GM23338 (cell line): Measurements from ENCODE around the gene MMP1. TPM values are rescaled to one million over a fixed set of nuclear protein-coding genes. Genes with fewer than 3 reads are reported as not detected.

Experiments used
- ATAC-seq: fragments of 200-7000 bp; cut with Tn5 transposase; 3 replicates; pipeline ENCODE4 v1.9.1; 2020
- DNase-seq: peaks from one replicate; pipeline ENCODE4 v3.0.0-alpha.2; 2015; ENCODE audit warnings: low spot score
- H2AFZ ChIP-seq: fragments of 200-600 bp; sonication (generic); 2 replicates; pipeline ENCODE4 v1.8.0; 2016; ENCODE audit warnings: antibody characterized with exemption, mild to moderate bottlenecking, moderate library complexity
- H3F3A ChIP-seq: fragments of 200-600 bp; sonication (generic); replicated peaks from 2 replicates; pipeline ENCODE4 v1.8.0; 2017; ENCODE audit warnings: antibody characterized with exemption, mixed run types, low read depth
- H3K27ac ChIP-seq: fragments of 200-600 bp; sonication (generic); 2 replicates; pipeline ENCODE4 v1.6.1; 2016; ENCODE audit warnings: low read depth
- H3K27me3 ChIP-seq: fragments of 200-600 bp; sonication (generic); 2 replicates; pipeline ENCODE4 v1.8.0; 2016; ENCODE audit warnings: mild to moderate bottlenecking, mixed run types, moderate library complexity; ENCODE audit not compliant: insufficient read depth
- H3K36me3 ChIP-seq: fragments of 200-600 bp; sonication (generic); 2 replicates; pipeline ENCODE4 v1.8.0; 2016; ENCODE audit warnings: mild to moderate bottlenecking; ENCODE audit not compliant: insufficient read depth
- H3K4me1 ChIP-seq: fragments of 200-600 bp; sonication (generic); 2 replicates; pipeline ENCODE4 v1.8.0; 2016; ENCODE audit warnings: mild to moderate bottlenecking, moderate library complexity; ENCODE audit not compliant: insufficient read depth
- H3K4me2 ChIP-seq: fragments of 200-600 bp; sonication (generic); 2 replicates; pipeline ENCODE4 v1.7.1; 2017; ENCODE audit warnings: mixed run types
- H3K4me3 ChIP-seq: fragments of 200-600 bp; sonication (generic); 2 replicates; pipeline ENCODE4 v1.6.1; 2016; ENCODE audit warnings: mixed run types
- H3K79me2 ChIP-seq: fragments of 200-600 bp; sonication (generic); replicated peaks from 2 replicates; pipeline ENCODE4 v1.8.0; 2017; ENCODE audit warnings: mild to moderate bottlenecking; ENCODE audit not compliant: insufficient read depth
- H3K9me2 ChIP-seq: fragments of 200-600 bp; sonication (generic); 2 replicates; pipeline ENCODE4 v1.8.0; 2017; ENCODE audit not compliant: insufficient read depth
- H4K20me1 ChIP-seq: fragments of 200-600 bp; sonication (generic); replicated peaks from 2 replicates; pipeline ENCODE4 v1.8.0; 2017; ENCODE audit warnings: mild to moderate bottlenecking; ENCODE audit not compliant: insufficient read depth
- H3K27ac Mint-ChIP-seq: 2 replicates; pipeline ENCODE4 v1.8.0; 2020; ENCODE audit warnings: inconsistent platforms, mild to moderate bottlenecking, moderate library complexity, mixed read lengths
- H3K27me3 Mint-ChIP-seq: 3 replicates; pipeline ENCODE4 v1.8.0; 2022; ENCODE audit warnings: low read depth, mild to moderate bottlenecking, moderate library complexity, mixed read lengths, inconsistent platforms; ENCODE audit not compliant: insufficient read depth, poor library complexity
- H3K36me3 Mint-ChIP-seq: 3 replicates; pipeline ENCODE4 v1.8.0; 2021; ENCODE audit warnings: low read depth, mild to moderate bottlenecking, inconsistent platforms, moderate library complexity, mixed read lengths
- H3K4me1 Mint-ChIP-seq: 3 replicates; pipeline ENCODE4 v1.8.0; 2020; ENCODE audit warnings: mild to moderate bottlenecking, inconsistent platforms, mixed read lengths
- H3K4me3 Mint-ChIP-seq: 3 replicates; pipeline ENCODE4 v1.8.0; 2021; ENCODE audit warnings: moderate library complexity, mild to moderate bottlenecking, inconsistent platforms, mixed read lengths
- H3K9me3 Mint-ChIP-seq: 3 replicates; pipeline ENCODE4 v1.8.0; 2020; ENCODE audit warnings: moderate library complexity, mild to moderate bottlenecking, inconsistent platforms, mixed read lengths
- CREB1 ChIP-seq: fragments of 250-450 bp; sonication (Bioruptor Pico); IDR thresholded peaks from 2 replicates; pipeline ENCODE4 v1.5.0; 2020; ENCODE audit warnings: low read depth, mild to moderate bottlenecking, moderate library complexity
- CTCF ChIP-seq, 2 experiments: fragments of 200-600 bp in 1 of 2; sonication (generic) in 1 of 2; conservative IDR thresholded peaks; 2 replicates each; pipeline versions ENCODE4 v1.5.1 to v1.6.1; 2016 to 2017; ENCODE audit warnings: antibody characterized with exemption in 2 of 2, low read depth in 2 of 2, mild to moderate bottlenecking in 2 of 2, moderate library complexity in 1 of 2
- EZH2 ChIP-seq: fragments of 200-600 bp; sonication (generic); IDR thresholded peaks from one replicate; pipeline ENCODE4 v1.8.0; 2017; ENCODE audit warnings: antibody characterized with exemption, mild to moderate bottlenecking, low read depth; ENCODE audit not compliant: unreplicated experiment
- JUNB ChIP-seq: IDR thresholded peaks from one replicate; pipeline ENCODE4 v1.6.1; 2016; ENCODE audit warnings: antibody characterized with exemption; ENCODE audit not compliant: unreplicated experiment
- NANOG ChIP-seq: IDR thresholded peaks from 2 replicates; pipeline ENCODE4 v1.6.1; 2016; ENCODE audit warnings: antibody characterized with exemption, borderline replicate concordance
- POLR2AphosphoS5 ChIP-seq: IDR thresholded peaks from 2 replicates; pipeline ENCODE4 v1.6.1; 2016; ENCODE audit warnings: antibody characterized with exemption, low read depth
- STAT1 ChIP-seq: IDR thresholded peaks from one replicate; pipeline ENCODE4 v1.6.1; 2016; ENCODE audit warnings: antibody characterized with exemption; ENCODE audit not compliant: unreplicated experiment
- ZNF331 ChIP-seq: fragments of 250-450 bp; sonication (Bioruptor Pico); IDR thresholded peaks from 2 replicates; pipeline ENCODE4 v1.5.0; 2020; ENCODE audit warnings: low read depth, mild to moderate bottlenecking, moderate library complexity
- ZNF462 ChIP-seq: fragments of 250-450 bp; sonication (Bioruptor Pico); IDR thresholded peaks from 2 replicates; pipeline ENCODE4 v1.5.0; 2020; ENCODE audit warnings: mild to moderate bottlenecking, moderate library complexity
- polyA plus RNA-seq: library from polyadenylated mRNA; unstranded; fragments of >200 nt; fragmentation: Nextera tagmentation; extraction: Ambion mirVana; gene quantifications from 2 replicates; pipeline ENCODE4 v1.2.1, GENCODE V29; 2016
- total RNA-seq: library from RNA; depleted of rRNA; stranded (reverse); fragments of >200 nt; shearing (Covaris generic); gene quantifications from 2 replicates; pipeline ENCODE4 v1.2.3, GENCODE V29; 2014

The MMP1 gene
- total and polyA plus RNA-seq, 2 experiments from 2014 or later = not detected

DNA sequence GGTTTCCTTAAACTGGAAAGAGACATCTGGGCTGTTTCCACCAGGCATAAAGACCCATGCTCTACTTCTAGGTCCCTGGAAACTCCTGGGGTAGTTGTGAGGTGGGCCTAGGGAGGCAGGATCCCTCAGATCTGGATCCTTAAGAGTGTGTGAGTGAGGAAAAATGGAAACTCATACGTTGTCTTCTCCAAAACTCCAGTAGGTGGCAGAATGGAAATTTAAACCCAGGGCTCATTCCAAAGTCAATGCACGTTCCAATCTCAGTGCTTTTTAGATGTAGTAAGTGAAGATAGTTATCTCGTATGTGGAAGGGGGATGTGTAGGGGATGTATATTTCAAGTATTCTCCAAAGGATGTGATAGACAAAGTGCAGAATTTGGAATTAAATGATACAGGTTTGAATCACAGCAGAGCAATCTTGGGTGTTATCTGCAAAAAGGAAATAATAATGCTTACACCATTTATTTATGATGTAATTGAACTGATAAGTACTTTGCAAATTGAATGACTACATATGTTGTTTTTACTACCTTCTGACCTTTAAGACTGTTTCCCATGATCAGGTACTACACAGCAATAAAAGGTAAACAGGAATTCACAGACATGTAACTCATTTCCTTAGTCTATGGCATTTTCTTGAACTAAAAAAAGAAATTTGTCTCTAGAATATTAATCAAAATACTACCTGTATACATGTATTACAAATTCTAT lies 13.1 kb upstream of the MMP1 start:
- Histone ChIP-seq H3F3A (no peaks in the 10 kb centered on the region), H3K9me2 (0 out of 2 replicates have a peak, but pooled peaks cover 3% of the 10 kb centered on the region), H3K36me3 (no peaks in the 10 kb centered on the region), H3K79me2 (no peaks in the 10 kb centered on the region), H4K20me1 (no peaks in the 10 kb centered on the region), H2AFZ (no peak overlapping the region), H3K4me2 (no peak overlapping the region), H3K4me1 (peaks cover 14% of the 10 kb centered on the region; the same call in 1 of the 2 replicates), H3K27me3 (no peaks in the 10 kb centered on the region), H3K27ac (no peak overlapping the region), H3K4me3 (no peak overlapping the region)
- no peaks in the 10 kb centered on the region for H3K36me3 Mint-ChIP-seq
- H3K4me1 Mint-ChIP-seq = peaks cover 6% of the 10 kb centered on the region; the same call in 2 of the 3 replicates
- H3K27me3 Mint-ChIP-seq = no peaks in the 10 kb centered on the region
- ATAC-seq (peak; percentile 53), DNase-seq (peak; percentile 71)
- TF ChIP-seq CREB1 (CRISPR knock-in tag) (no peak), CTCF (conservative IDR thresholded peaks at IDR 0.05; ENCODE audit: low read depth in 2 of 2) (peak; percentile 59 to 60)
- H3K9me3 Mint-ChIP-seq = peaks cover 3% of the 10 kb centered on the region; the same call in 1 of the 3 replicates
- H3K27ac Mint-ChIP-seq = no peak overlapping the region
- H3K4me3 Mint-ChIP-seq = no peak overlapping the region

DNA sequence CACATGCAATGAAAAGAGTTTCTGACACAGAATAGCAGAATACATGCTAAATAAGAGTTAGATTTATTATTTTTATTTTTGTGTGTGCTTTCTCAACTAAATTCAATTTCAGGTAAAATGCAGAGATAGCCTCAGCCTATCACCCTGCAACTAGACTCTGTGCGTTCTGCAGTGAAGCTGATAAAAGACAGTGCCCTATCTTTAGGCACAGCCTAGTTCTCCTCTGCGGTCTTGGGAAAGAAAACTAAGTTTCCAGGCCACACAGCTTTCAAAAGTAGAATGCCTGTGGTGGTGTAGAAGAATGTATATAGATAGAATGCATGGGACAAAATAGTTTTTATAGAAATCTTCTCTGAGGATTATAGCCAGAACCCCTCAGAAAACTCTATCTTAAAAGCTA lies 12.0 kb upstream of the MMP1 start:
- no peaks in the 10 kb centered on the region for H3K79me2 ChIP-seq

More for the DNA sequence above, 12.0 kb upstream of the MMP1 start:
- Histone ChIP-seq H3K4me3 (no peak overlapping the region), H2AFZ (no peak overlapping the region), H4K20me1 (no peaks in the 10 kb centered on the region), H3K27ac (no peak overlapping the region), H3F3A (no peaks in the 10 kb centered on the region), H3K36me3 (no peaks in the 10 kb centered on the region), H3K4me1 (peaks cover 18% of the 10 kb centered on the region; the same call in 1 of the 2 replicates), H3K4me2 (no peak overlapping the region), H3K27me3 (no peaks in the 10 kb centered on the region), H3K9me2 (0 out of 2 replicates have a peak, but pooled peaks cover 3% of the 10 kb centered on the region)
- DNase-seq = no peak
- H3K4me3 Mint-ChIP-seq = no peak overlapping the region
- H3K4me1 Mint-ChIP-seq = peaks cover 6% of the 10 kb centered on the region; the same call in 2 of the 3 replicates
- H3K36me3 Mint-ChIP-seq = no peaks in the 10 kb centered on the region
- ATAC-seq = no peak
- TF ChIP-seq JUNB = no peak
- TF ChIP-seq ZNF462 = no peak
- TF ChIP-seq POLR2AphosphoS5 = no peak
- TF ChIP-seq CTCF (conservative IDR thresholded peaks at IDR 0.05; ENCODE audit: low read depth in 2 of 2) = no peak
- TF ChIP-seq ZNF331 (CRISPR knock-in tag) = no peak
- TF ChIP-seq NANOG = no peak
- no peak for TF ChIP-seq STAT1
- TF ChIP-seq EZH2 = no peak
- H3K27ac Mint-ChIP-seq = no peak overlapping the region
- H3K27me3 Mint-ChIP-seq = no peaks in the 10 kb centered on the region
- no peaks in the 10 kb centered on the region for H3K9me3 Mint-ChIP-seq
